TTC549 (cell line): ENCODE measurements around the gene TSPAN33.
"Not testable (repeated sequence)": the region's sequence is repeated elsewhere in the genome, so short reads cannot be mapped to it uniquely, and the experiment has no call there.

Experiments
- FAIRE-seq: peaks from 2 replicates; lab custom pipeline; 2012; peaks lifted over from hg19 to GRCh38; lab: Jason Lieb, UNC

TSPAN33 gene

GRCh38 chr7:129209067-129209926, 64.8 kb downstream of the TSPAN33 start:
- no peak for FAIRE-seq

GRCh38 chr7:129210256-129210988, 65.9 kb downstream of the TSPAN33 start:
- no peak for FAIRE-seq

GRCh38 chr7:129210989-129211312, 66.4 kb downstream of the TSPAN33 start:
- no peak for FAIRE-seq

GRCh38 chr7:129212126-129212525, 67.6 kb downstream of the TSPAN33 start:
- no peak for FAIRE-seq

- no peak for FAIRE-seq
Measured at GRCh38 chr7:129212596-129212995, 68.1 kb downstream of the TSPAN33 start.

GRCh38 chr7:129213828-129214227, 69.3 kb downstream of the TSPAN33 start:
- FAIRE-seq, result no peak

GRCh38 chr7:129215691-129216090, 71.2 kb downstream of the TSPAN33 start:
- FAIRE-seq, result not testable (repeated sequence)

- not testable (repeated sequence) for FAIRE-seq
Measured at GRCh38 chr7:129216101-129216715, 71.7 kb downstream of the TSPAN33 start.

- FAIRE-seq, result not testable (repeated sequence)
Measured at GRCh38 chr7:129216821-129217416, 72.4 kb downstream of the TSPAN33 start.

GRCh38 chr7:129218514-129219062, 74.1 kb downstream of the TSPAN33 start:
- FAIRE-seq, result no peak

- not testable (repeated sequence) for FAIRE-seq
Measured at GRCh38 chr7:129219166-129219565, 74.7 kb downstream of the TSPAN33 start.
